Measurements from ENCODE around the gene CMAS. TPM values are rescaled to one million over a fixed set of nuclear protein-coding genes. Genes with fewer than 3 reads are reported as not detected.

CMAS gene
- total RNA-seq, 1 experiment from 2014 or later, result 36.1 TPM

GRCh38 chr12:21998295-21998694 lies 47.7 kb upstream of the CMAS start:
- H3K4me3 ChIP-seq (replicated peaks in 1 of 2; ENCODE audit: low read depth in 1 of 2, low read length in 2 of 2), result no peak overlapping the region
- ATAC-seq (no peak), DNase-seq (ENCODE audit: low read depth, low spot score) (no peak)
- ChIA-PET RAD21 (ENCODE audit: low non-redundant PET in 1 of 2, low total read pairs in 2 of 2, uncharacterized antibody in 2 of 2, unreplicated experiment in 2 of 2) (no interaction called here), POLR2A (no interaction called here), CTCF (no interaction called here)
- no peaks in the 10 kb centered on the region for H3K36me3 ChIP-seq (ENCODE audit: control insufficient read depth in 1 of 2, insufficient read depth in 2 of 2, low read length in 2 of 2)
- no peaks in the 10 kb centered on the region for H3K9me2 ChIP-seq (ENCODE audit: insufficient read depth)
- no peaks in the 10 kb centered on the region for H3K79me2 ChIP-seq (ENCODE audit: insufficient read depth, low read length)
- H3K4me2 ChIP-seq (ENCODE audit: low read length), result no peak overlapping the region
- no peaks in the 10 kb centered on the region for H3K9me3 ChIP-seq (ENCODE audit: control insufficient read depth in 1 of 2, insufficient read depth in 1 of 2, low read depth in 1 of 2, low read length in 2 of 2)
- H3K4me1 ChIP-seq (ENCODE audit: control insufficient read depth in 1 of 2, insufficient read depth in 2 of 2, low read length in 2 of 2), result no peaks in the 10 kb centered on the region
- no TSS peak for BruUV-seq (replicated peaks)
- intact Hi-C loops (cut with micrococcal nuclease), result loop anchor here (10.0 kb wide), 1 partner anchor 393 kb away; the partner anchor contains the start of gene GYS2
- TF ChIP-seq ZBTB33 (IDR thresholded peaks at IDR 0.05; ENCODE audit: extremely low read depth, insufficient replicate concordance, low read length), result no peak
- TF ChIP-seq EZH2phosphoT487 (IDR thresholded peaks at IDR 0.05; ENCODE audit: borderline replicate concordance), result no peak
- TF ChIP-seq CTCF (IDR thresholded peaks at IDR 0.05 in 2 of 3, conservative IDR thresholded peaks at IDR 0.05 in 1 of 3; ENCODE audit: borderline replicate concordance in 1 of 3, insufficient read depth in 1 of 3, low read depth in 2 of 3, low read length in 2 of 3), result no peak
- TF ChIP-seq MAX (IDR thresholded peaks at IDR 0.05), result no peak
- no peak for TF ChIP-seq RAD21 (IDR thresholded peaks at IDR 0.05; ENCODE audit: low read depth)
- TF ChIP-seq EZH2 (IDR thresholded peaks at IDR 0.05), result no peak
- TF ChIP-seq ZNF274 (IDR thresholded peaks at IDR 0.05; ENCODE audit: low read depth, low read length), result no peak
- no peak overlapping the region for H2AFZ ChIP-seq (ENCODE audit: low read depth, low read length, poor library complexity, severe bottlenecking)
- H3K27ac ChIP-seq (ENCODE audit: low read depth, low read length), result no peak overlapping the region
- no peak overlapping the region for H3K9ac ChIP-seq (ENCODE audit: low read length)
- no peaks in the 10 kb centered on the region for H4K20me1 ChIP-seq (ENCODE audit: insufficient read depth)
- no peaks in the 10 kb centered on the region for H3K27me3 ChIP-seq (ENCODE audit: insufficient read depth, low read length)

Data from HCT116 (cell line).